GM03348 (cell line): ENCODE data around the gene ZNF639.
"Not testable (repeated sequence)": the region's sequence is repeated elsewhere in the genome, so short reads cannot be mapped to it uniquely, and the experiment has no call there.

ENCODE experiments used
- DNase-seq: peaks from one replicate; pipeline ENCODE4 v3.0.0; 2012; ENCODE audit warnings: low spot score

The ZNF639 gene

GRCh38 chr3:179322286-179323196 lies at the start of gene ZNF639:
TSS of gene ZNF639 (plus strand) at chr3:179323031. CDS start at chr3:179328294, 5,263 bp downstream.
- peak; percentile 97 for DNase-seq

GRCh38 chr3:179274434-179274833 lies 48.4 kb upstream of the ZNF639 start:
- not testable (repeated sequence) for DNase-seq

GRCh38 chr3:179276001-179276400 lies 46.8 kb upstream of the ZNF639 start:
- no peak for DNase-seq

- no peak for DNase-seq
These were observed 46.1 kb upstream of the ZNF639 start for GRCh38 chr3:179276743-179277142.

GRCh38 chr3:179278151-179278550 lies 44.7 kb upstream of the ZNF639 start:
- no peak for DNase-seq

- no peak for DNase-seq
These were observed 43.7 kb upstream of the ZNF639 start for GRCh38 chr3:179278932-179279693.

GRCh38 chr3:179279837-179280236 lies 43.0 kb upstream of the ZNF639 start:
- no peak for DNase-seq

- DNase-seq, result no peak
These were observed 41.0 kb upstream of the ZNF639 start for GRCh38 chr3:179281825-179282224.

GRCh38 chr3:179286331-179286730 lies 36.5 kb upstream of the ZNF639 start:
- DNase-seq, result no peak

GRCh38 chr3:179288845-179289244 lies 34.0 kb upstream of the ZNF639 start:
- no peak for DNase-seq

- no peak for DNase-seq
These were observed 33.5 kb upstream of the ZNF639 start for GRCh38 chr3:179289295-179289694.

- no peak for DNase-seq
These were observed 30.4 kb upstream of the ZNF639 start for GRCh38 chr3:179292450-179292849.

- no peak for DNase-seq
These were observed 24.7 kb upstream of the ZNF639 start for GRCh38 chr3:179297971-179298725.

- DNase-seq, result no peak
These were observed 23.5 kb upstream of the ZNF639 start for GRCh38 chr3:179299316-179299715.

- DNase-seq, result no peak
These were observed 22.7 kb upstream of the ZNF639 start for GRCh38 chr3:179299999-179300613.

- no peak for DNase-seq
These were observed 21.2 kb upstream of the ZNF639 start for GRCh38 chr3:179301645-179302044.

GRCh38 chr3:179302111-179302510 lies 20.7 kb upstream of the ZNF639 start:
- DNase-seq, result no peak

GRCh38 chr3:179304605-179305004 lies 18.2 kb upstream of the ZNF639 start:
- DNase-seq, result no peak

- DNase-seq, result not testable (repeated sequence)
These were observed 15.5 kb upstream of the ZNF639 start for GRCh38 chr3:179307362-179307761.

- DNase-seq, result no peak
These were observed 14.8 kb upstream of the ZNF639 start for GRCh38 chr3:179308001-179308400.

GRCh38 chr3:179309225-179310078 lies 13.4 kb upstream of the ZNF639 start:
- no peak for DNase-seq
